Measurements from ENCODE around the gene NHERF1. TPM values are rescaled to one million over a fixed set of nuclear protein-coding genes. Genes with fewer than 3 reads are reported as not detected.

Gene NHERF1
- total and polyA plus RNA-seq, 9 of the 15 experiments (the other 6 are each of a cell fraction or from before 2014, with no cell fraction given), result 11.4 to 79.9 (median 36.9) TPM

- peaks cover 32 to 73% of the 10 kb centered on the region in 2 experiments; a peak in 4 of 5 replicates for H3K27me3 ChIP-seq (ENCODE audit: control insufficient read depth in 2 of 2, insufficient read depth in 2 of 2, low read length in 2 of 2)
- peaks cover 5% of the 10 kb centered on the region; the same call in 1 of the 2 replicates for H4K20me1 ChIP-seq (replicated peaks; ENCODE audit: control insufficient read depth, insufficient read depth, low read length)
- intact Hi-C loops (cut with micrococcal nuclease), result no loop called here
- H3K9me3 ChIP-seq (replicated peaks; ENCODE audit: control insufficient read depth, insufficient read depth, low read depth, low read length), result no peaks in the 10 kb centered on the region
- H3K9me1 ChIP-seq (ENCODE audit: control insufficient read depth, insufficient read depth, low read length), result no peaks in the 10 kb centered on the region
- no peaks in the 10 kb centered on the region for H3K36me3 ChIP-seq (ENCODE audit: control insufficient read depth, insufficient read depth, low read length)
- no peak overlapping the region for H3K27ac ChIP-seq (ENCODE audit: extremely low read depth, low read depth, low read length)
- DNase-seq (ENCODE audit: extremely low read depth in 1 of 4, low spot score in 3 of 4), result no peak
- no peak for FAIRE-seq
- POLR2A ChIA-PET, result no interaction called here
- CTCF ChIA-PET (ENCODE audit: low intra/inter-chr PET ratio), result interaction anchor here (0.6 to 0.7 kb wide), 2 partner anchors 137 to 669 kb away, joined by 4 read pairs; no protein-coding TSS in a partner anchor
- no peak overlapping the region for H3K4me3 ChIP-seq
- H3K4me2 ChIP-seq (ENCODE audit: insufficient read depth, low read length), result no peak overlapping the region
- H3K4me1 ChIP-seq (replicated peaks in 1 of 2; ENCODE audit: control insufficient read depth in 2 of 2, insufficient read depth in 2 of 2, low read length in 2 of 2), result peaks cover 0 to 20% of the 10 kb centered on the region in 2 experiments; a peak in 3 of 5 replicates
- 10% methylated on average over 8 of the region's 12 CpGs for whole genome bisulfite sequencing (ENCODE audit: insufficient coverage, low coverage, missing lambda C conversion rate)
- no TSS peak for BruUV-seq (replicated peaks)
- no peak overlapping the region for H3K9ac ChIP-seq (ENCODE audit: insufficient read depth in 1 of 2, low read depth in 2 of 2, low read length in 2 of 2)
- no peak for ATAC-seq
- TF ChIP-seq RUNX1 (IDR thresholded peaks at IDR 0.05; ENCODE audit: low read depth) (no peak), ZFP30 (CRISPR knock-in tag; IDR thresholded peaks at IDR 0.05; ENCODE audit: borderline replicate concordance) (no peak), JUN (IDR thresholded peaks at IDR 0.05; ENCODE audit: borderline replicate concordance, low read depth, low read length) (no peak), JUN (CRISPR knock-in tag; IDR thresholded peaks at IDR 0.05; ENCODE audit: borderline replicate concordance) (no peak), ZBTB7A (IDR thresholded peaks at IDR 0.05; ENCODE audit: borderline replicate concordance, control insufficient read depth, low read depth, low read length) (no peak), TRIM25 (IDR thresholded peaks at IDR 0.05; ENCODE audit: borderline replicate concordance) (no peak), HNRNPLL (IDR thresholded peaks at IDR 0.05; ENCODE audit: low read depth, low read length, poor library complexity, severe bottlenecking) (no peak), SREBF2 (CRISPR knock-in tag; IDR thresholded peaks at IDR 0.05) (no peak), FOXM1 (IDR thresholded peaks at IDR 0.05; ENCODE audit: low read depth) (no peak), FOXM1 (CRISPR knock-in tag; IDR thresholded peaks at IDR 0.05; ENCODE audit: low read depth) (no peak), SIN3A (IDR thresholded peaks at IDR 0.05; ENCODE audit: borderline replicate concordance in 2 of 2, control insufficient read depth in 1 of 2, low read depth in 2 of 2, low read length in 2 of 2) (no peak), POLR2B (IDR thresholded peaks at IDR 0.05; ENCODE audit: low read depth, partially characterized antibody) (no peak), ZNF324 (CRISPR knock-in tag; IDR thresholded peaks at IDR 0.05) (no peak), SNAPC5 (CRISPR knock-in tag; IDR thresholded peaks at IDR 0.05) (no peak), CBX1 (IDR thresholded peaks at IDR 0.05; ENCODE audit: low read depth) (no peak), NFIX (CRISPR knock-in tag; IDR thresholded peaks at IDR 0.05; ENCODE audit: low read depth) (no peak), ZNF583 (CRISPR knock-in tag; IDR thresholded peaks at IDR 0.05) (no peak)
- H3K79me2 ChIP-seq (ENCODE audit: control insufficient read depth, insufficient read depth, low read length), result no peaks in the 10 kb centered on the region
- in situ Hi-C loops (cut with MboI), result no loop called here
- H2AFZ ChIP-seq (ENCODE audit: low read depth, low read length), result no peak overlapping the region
Observed at GRCh38 chr17:74739227-74739831, 9.1 kb upstream of the NHERF1 start.
